Mesothelial cell of epicardium (in vitro differentiated cells): Measurements from ENCODE around the gene RUNX1. TPM values are rescaled to one million over a fixed set of nuclear protein-coding genes. Genes with fewer than 3 reads are reported as not detected.
"Not testable (repeated sequence)": the region's sequence is repeated elsewhere in the genome, so short reads cannot be mapped to it uniquely, and the experiment has no call there.

Experiments
- DNase-seq, 2 experiments: peaks; one replicate each; pipeline ENCODE4 v3.0.0; 2021; ENCODE audit warnings: low spot score in 2 of 2; ENCODE audit not compliant: unreplicated experiment in 2 of 2
- H3K27ac Mint-ChIP-seq: 2 replicates; pipeline ENCODE4 v1.8.0; 2021; ENCODE audit warnings: mixed read lengths
- H3K27me3 Mint-ChIP-seq: 2 replicates; pipeline ENCODE4 v1.8.0; 2021; ENCODE audit warnings: low read depth, mixed read lengths
- H3K36me3 Mint-ChIP-seq: 2 replicates; pipeline ENCODE4 v1.8.0; 2021; ENCODE audit warnings: mixed read lengths
- H3K4me1 Mint-ChIP-seq: 2 replicates; pipeline ENCODE4 v1.8.0; 2021; ENCODE audit warnings: mixed read lengths
- H3K4me3 Mint-ChIP-seq: 2 replicates; pipeline ENCODE4 v1.8.0; 2021; ENCODE audit warnings: mild to moderate bottlenecking, moderate library complexity, mixed read lengths
- H3K9me3 Mint-ChIP-seq: 2 replicates; pipeline ENCODE4 v1.8.0; 2021; ENCODE audit warnings: mixed read lengths
- CTCF ChIP-seq: fragments of 200-600 bp; sonication (generic); IDR thresholded peaks from one replicate; pipeline ENCODE4 v1.5.0; 2021; ENCODE audit warnings: antibody characterized with exemption; ENCODE audit not compliant: unreplicated experiment
- total RNA-seq: library from RNA; stranded (reverse); gene quantifications from 3 replicates; pipeline ENCODE4 v1.2.1, GENCODE V29; 2021

RUNX1 gene
- total RNA-seq, 1 donor from 2014 or later: 41.2 TPM

- DNase-seq: no peak
These were observed 51.8 kb downstream of the RUNX1 start for GRCh38 chr21:34997294-34997693.

DNA sequence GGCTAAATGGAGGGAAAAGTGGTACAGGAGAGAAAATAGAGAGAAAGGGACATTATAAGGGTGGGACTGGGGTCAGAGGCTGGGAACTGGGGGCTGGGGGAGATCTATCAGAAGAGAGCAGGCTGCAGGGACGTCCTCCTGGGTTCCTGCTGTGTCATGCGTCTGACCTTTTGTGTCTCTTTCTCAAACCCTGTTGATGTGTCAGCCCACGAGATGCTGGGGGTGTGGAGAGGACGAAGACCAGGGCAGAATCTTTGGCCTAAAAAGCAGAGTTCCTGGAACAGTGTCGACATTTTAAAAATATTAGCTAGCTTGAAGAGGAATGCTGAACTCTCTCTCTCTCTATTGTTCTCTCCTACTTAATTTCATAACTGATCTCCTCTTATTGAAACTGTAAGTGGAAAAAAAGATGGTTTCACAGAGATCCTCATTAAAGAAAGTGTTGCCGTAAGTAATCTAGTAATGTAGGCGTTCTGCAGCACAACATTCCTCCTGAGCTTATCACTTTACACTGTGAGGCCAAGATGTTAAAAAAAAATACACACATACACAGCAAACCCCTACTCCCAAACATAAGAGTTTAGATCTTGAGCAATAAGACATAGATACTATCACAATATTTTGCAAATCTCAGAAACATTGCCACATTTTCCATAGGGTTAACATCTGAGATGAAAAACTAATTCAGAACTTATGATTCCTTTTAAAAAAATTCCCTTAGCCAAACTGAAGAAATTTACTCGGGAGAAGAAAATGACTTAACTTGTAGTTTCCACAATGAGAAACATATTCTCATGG, 52.6 kb downstream of the RUNX1 start:
- Mint-ChIP-seq H3K36me3 (no peaks in the 10 kb centered on the region), H3K4me3 (no peak overlapping the region), H3K27ac (no peak overlapping the region), H3K9me3 (peaks cover 3% of the 10 kb centered on the region), H3K4me1 (peaks cover 11% of the 10 kb centered on the region), H3K27me3 (no peaks in the 10 kb centered on the region)
- TF ChIP-seq CTCF: no peak
- no peak for DNase-seq

More at GRCh38 chr21:34997294-34997693, 51.8 kb downstream of the RUNX1 start:
- Mint-ChIP-seq H3K27ac (no peak overlapping the region), H3K4me1 (peaks cover 11% of the 10 kb centered on the region), H3K36me3 (no peaks in the 10 kb centered on the region), H3K9me3 (peaks cover 3% of the 10 kb centered on the region), H3K27me3 (no peaks in the 10 kb centered on the region), H3K4me3 (no peak overlapping the region)
- TF ChIP-seq CTCF: no peak

GRCh38 chr21:34995979-34996303, 53.2 kb downstream of the RUNX1 start:
- no peak for TF ChIP-seq CTCF
- no peak for DNase-seq
- no peak overlapping the region for H3K4me3 Mint-ChIP-seq

GRCh38 chr21:34994766-34995631, 54.1 kb downstream of the RUNX1 start:
- no peak for TF ChIP-seq CTCF
- H3K27me3 Mint-ChIP-seq: no peaks in the 10 kb centered on the region

More at GRCh38 chr21:34995979-34996303, 53.2 kb downstream of the RUNX1 start:
- Mint-ChIP-seq H3K36me3 (no peaks in the 10 kb centered on the region), H3K9me3 (peaks cover 3% of the 10 kb centered on the region), H3K27ac (no peak overlapping the region), H3K4me1 (peaks cover 11% of the 10 kb centered on the region), H3K27me3 (no peaks in the 10 kb centered on the region)

GRCh38 chr21:34993521-34993921, 55.6 kb downstream of the RUNX1 start:
- DNase-seq, H3K27me3 Mint-ChIP-seq, H3K36me3 Mint-ChIP-seq, H3K4me1 Mint-ChIP-seq, H3K4me3 Mint-ChIP-seq, H3K9me3 Mint-ChIP-seq, H3K27ac Mint-ChIP-seq: not testable (repeated sequence)

More at GRCh38 chr21:34994766-34995631, 54.1 kb downstream of the RUNX1 start:
- Mint-ChIP-seq H3K4me1 (peaks cover 11% of the 10 kb centered on the region), H3K9me3 (peaks cover 2% of the 10 kb centered on the region), H3K4me3 (no peak overlapping the region), H3K36me3 (no peaks in the 10 kb centered on the region), H3K27ac (no peak overlapping the region)
- no peak for DNase-seq
